Astrocyte (in vitro differentiated cells and primary cell): ENCODE data around the gene NAB2. TPM values are rescaled to one million over a fixed set of nuclear protein-coding genes. Genes with fewer than 3 reads are reported as not detected.

ENCODE experiments used
- DNase-seq: peaks from one replicate; pipeline ENCODE4 v3.0.0-alpha.2; 2010; ENCODE audit warnings: low read depth
- FAIRE-seq: peaks from 2 replicates; lab custom pipeline; 2011; peaks lifted over from hg19 to GRCh38; lab: Jason Lieb, UNC
- H2AFZ ChIP-seq: 2 replicates; pipeline ENCODE4 v1.6.0; 2012; ENCODE audit warnings: low read depth, low read length, inconsistent platforms
- H3K27ac ChIP-seq: 2 replicates; pipeline ENCODE4 v1.5.1; 2011; ENCODE audit warnings: low read depth, low read length, inconsistent platforms
- H3K27me3 ChIP-seq: 2 replicates; pipeline ENCODE4 v1.6.0; 2011; ENCODE audit warnings: low read length, inconsistent platforms; ENCODE audit not compliant: insufficient read depth
- H3K36me3 ChIP-seq: 2 replicates; pipeline ENCODE4 v1.5.1; 2011; ENCODE audit warnings: low read length, inconsistent platforms; ENCODE audit not compliant: insufficient read depth
- H3K4me1 ChIP-seq: 2 replicates; pipeline ENCODE4 v1.5.1; 2011; ENCODE audit warnings: low read length, inconsistent platforms; ENCODE audit not compliant: insufficient read depth
- H3K4me2 ChIP-seq: 2 replicates; pipeline ENCODE4 v1.6.0; 2012; ENCODE audit warnings: low read length, inconsistent platforms
- H3K4me3 ChIP-seq: 2 replicates; pipeline ENCODE4 v1.5.1; 2011; ENCODE audit warnings: low read depth, mild to moderate bottlenecking, low read length, inconsistent platforms; ENCODE audit not compliant: insufficient read depth
- H3K79me2 ChIP-seq: 2 replicates; pipeline ENCODE4 v1.6.0; 2012; ENCODE audit warnings: mild to moderate bottlenecking, low read length, inconsistent platforms; ENCODE audit not compliant: insufficient read depth
- H3K9ac ChIP-seq: 2 replicates; pipeline ENCODE4 v1.6.0; 2012; ENCODE audit warnings: mild to moderate bottlenecking, low read length, inconsistent platforms
- H3K9me3 ChIP-seq: 2 replicates; pipeline ENCODE4 v1.5.1; 2012; ENCODE audit warnings: low read depth, mild to moderate bottlenecking, low read length, inconsistent platforms; ENCODE audit not compliant: insufficient read depth
- H4K20me1 ChIP-seq: 2 replicates; pipeline ENCODE4 v1.6.0; 2012; ENCODE audit warnings: low read length, inconsistent platforms; ENCODE audit not compliant: insufficient read depth
- H3K27ac Mint-ChIP-seq: one replicate; pipeline ENCODE4 v1.8.0; 2021; ENCODE audit warnings: mild to moderate bottlenecking, mixed read lengths; ENCODE audit not compliant: unreplicated experiment
- H3K27me3 Mint-ChIP-seq: one replicate; pipeline ENCODE4 v1.8.0; 2021; ENCODE audit warnings: low read depth, mixed read lengths; ENCODE audit not compliant: unreplicated experiment
- H3K36me3 Mint-ChIP-seq: one replicate; pipeline ENCODE4 v1.8.0; 2021; ENCODE audit warnings: low read depth, mixed read lengths; ENCODE audit not compliant: unreplicated experiment
- H3K4me1 Mint-ChIP-seq: one replicate; pipeline ENCODE4 v1.8.0; 2021; ENCODE audit warnings: low read depth, mixed read lengths; ENCODE audit not compliant: unreplicated experiment
- H3K4me3 Mint-ChIP-seq: one replicate; pipeline ENCODE4 v1.8.0; 2021; ENCODE audit warnings: mild to moderate bottlenecking, moderate library complexity, mixed read lengths; ENCODE audit not compliant: unreplicated experiment
- H3K9me3 Mint-ChIP-seq: one replicate; pipeline ENCODE4 v1.8.0; 2021; ENCODE audit warnings: mild to moderate bottlenecking, mixed read lengths; ENCODE audit not compliant: unreplicated experiment
- EZH2 ChIP-seq: IDR thresholded peaks from 2 replicates; pipeline ENCODE4 v1.6.1; 2012; ENCODE audit warnings: mild to moderate bottlenecking, low read length, inconsistent platforms; ENCODE audit not compliant: insufficient read depth
- total RNA-seq: library from RNA; stranded (reverse); gene quantifications from 2 replicates; pipeline ENCODE4 v1.2.1, GENCODE V29; 2021
- TF ChIP-seq, protein P1 (sequence below): IDR thresholded peaks from 2 replicates; pipeline ENCODE4 v1.5.1; 2011; ENCODE audit warnings: low read depth, mild to moderate bottlenecking, inconsistent platforms, low read length, moderate library complexity; ENCODE audit not compliant: insufficient read depth

Gene NAB2
- total RNA-seq, 1 donor from 2014 or later = 36.6 TPM

DNA sequence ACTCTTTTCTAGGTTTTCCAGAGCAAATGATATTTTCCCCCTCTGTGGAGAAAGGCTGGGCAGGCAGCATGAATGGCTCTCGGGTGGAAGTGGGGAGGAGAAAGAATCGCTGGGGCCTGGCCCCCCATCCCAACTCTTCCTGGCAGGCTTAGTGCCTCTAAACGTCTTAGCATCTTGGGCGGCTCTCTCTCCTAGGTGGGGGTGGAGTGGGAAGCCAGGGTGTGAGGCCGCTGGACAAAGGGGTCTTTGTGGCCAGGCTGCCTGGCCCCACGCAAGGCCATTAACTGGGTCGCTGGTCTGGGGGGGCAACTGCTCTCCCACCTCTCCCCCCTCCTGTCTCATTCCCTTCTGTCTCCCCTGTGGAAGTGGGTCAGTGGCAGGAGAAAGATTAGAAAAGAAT is 53.8 kb downstream of the NAB2 start:
- Mint-ChIP-seq H3K4me3 (no peak overlapping the region), H3K4me1 (peaks cover 60% of the 10 kb centered on the region), H3K9me3 (no peaks in the 10 kb centered on the region), H3K36me3 (peaks cover 62% of the 10 kb centered on the region), H3K27ac (no peak overlapping the region), H3K27me3 (no peaks in the 10 kb centered on the region)
- Histone ChIP-seq H2AFZ (no peak overlapping the region), H3K9me3 (no peaks in the 10 kb centered on the region), H3K27me3 (no peaks in the 10 kb centered on the region), H3K4me1 (peaks cover 24% of the 10 kb centered on the region), H3K9ac (no peak overlapping the region), H3K27ac (no peak overlapping the region), H3K4me3 (no peak overlapping the region), H3K4me2 (no peak overlapping the region), H3K36me3 (peaks cover 53% of the 10 kb centered on the region), H3K79me2 (peaks cover 53% of the 10 kb centered on the region), H4K20me1 (peaks cover 97% of the 10 kb centered on the region)
- FAIRE-seq (no peak), DNase-seq (no peak)
- TF ChIP-seq EZH2 = no peak
- TF ChIP-seq, protein P1, sequence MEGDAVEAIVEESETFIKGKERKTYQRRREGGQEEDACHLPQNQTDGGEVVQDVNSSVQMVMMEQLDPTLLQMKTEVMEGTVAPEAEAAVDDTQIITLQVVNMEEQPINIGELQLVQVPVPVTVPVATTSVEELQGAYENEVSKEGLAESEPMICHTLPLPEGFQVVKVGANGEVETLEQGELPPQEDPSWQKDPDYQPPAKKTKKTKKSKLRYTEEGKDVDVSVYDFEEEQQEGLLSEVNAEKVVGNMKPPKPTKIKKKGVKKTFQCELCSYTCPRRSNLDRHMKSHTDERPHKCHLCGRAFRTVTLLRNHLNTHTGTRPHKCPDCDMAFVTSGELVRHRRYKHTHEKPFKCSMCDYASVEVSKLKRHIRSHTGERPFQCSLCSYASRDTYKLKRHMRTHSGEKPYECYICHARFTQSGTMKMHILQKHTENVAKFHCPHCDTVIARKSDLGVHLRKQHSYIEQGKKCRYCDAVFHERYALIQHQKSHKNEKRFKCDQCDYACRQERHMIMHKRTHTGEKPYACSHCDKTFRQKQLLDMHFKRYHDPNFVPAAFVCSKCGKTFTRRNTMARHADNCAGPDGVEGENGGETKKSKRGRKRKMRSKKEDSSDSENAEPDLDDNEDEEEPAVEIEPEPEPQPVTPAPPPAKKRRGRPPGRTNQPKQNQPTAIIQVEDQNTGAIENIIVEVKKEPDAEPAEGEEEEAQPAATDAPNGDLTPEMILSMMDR = no peak

DNA sequence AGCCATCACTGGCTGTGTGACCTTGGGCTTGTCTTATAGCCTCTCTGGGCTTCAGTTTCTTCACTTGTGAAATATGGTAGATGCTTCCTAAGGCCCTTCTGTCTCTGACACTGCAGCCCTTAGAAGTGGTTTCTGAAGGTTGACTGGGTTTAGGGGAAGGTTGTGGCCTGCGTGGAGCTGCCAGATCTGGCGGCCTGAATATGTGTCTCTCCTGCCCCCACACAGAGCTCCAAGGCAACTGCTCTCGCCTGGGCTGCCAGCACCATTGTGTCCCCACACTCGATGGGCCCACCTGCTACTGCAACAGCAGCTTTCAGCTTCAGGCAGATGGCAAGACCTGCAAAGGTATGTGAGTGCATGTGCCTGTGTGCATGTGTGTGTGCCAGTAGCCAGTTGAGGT is 54.5 kb downstream of the NAB2 start:
- TF ChIP-seq, protein P1 = no peak
- TF ChIP-seq EZH2 = no peak
- Histone ChIP-seq H3K27ac (no peak overlapping the region), H3K4me3 (no peak overlapping the region), H3K36me3 (peaks cover 61% of the 10 kb centered on the region), H3K9me3 (no peaks in the 10 kb centered on the region), H4K20me1 (peaks cover 97% of the 10 kb centered on the region), H3K4me2 (no peak overlapping the region), H3K9ac (no peak overlapping the region), H2AFZ (no peak overlapping the region), H3K79me2 (peaks cover 46% of the 10 kb centered on the region), H3K27me3 (no peaks in the 10 kb centered on the region), H3K4me1 (peaks cover 30% of the 10 kb centered on the region)
- H3K4me1 Mint-ChIP-seq = peaks cover 61% of the 10 kb centered on the region
- H3K27me3 Mint-ChIP-seq = no peaks in the 10 kb centered on the region
- no peak for FAIRE-seq
- no peaks in the 10 kb centered on the region for H3K9me3 Mint-ChIP-seq
- no peak overlapping the region for H3K27ac Mint-ChIP-seq
- no peak overlapping the region for H3K4me3 Mint-ChIP-seq
- DNase-seq = no peak
- H3K36me3 Mint-ChIP-seq = peaks cover 62% of the 10 kb centered on the region

Other genes with a start within 250 kb of the NAB2 start
- 0.17 TPM in 1 of 2 replicates, not detected in the other for gene SDR9C7, start 154.7 kb upstream of the NAB2 start, total RNA-seq
- 0.31 and 0.32 TPM in 2 replicates for gene RDH16, start 131.5 kb upstream of the NAB2 start, total RNA-seq
- gene ZBTB39, start 82.6 kb upstream of the NAB2 start, total RNA-seq = 8.4 and 9.8 TPM in 2 replicates
- gene TAC3, start 72.6 kb upstream of the NAB2 start, total RNA-seq = 1.3 and 2.5 TPM in 2 replicates
- 0.34 TPM in 1 of 2 replicates, not detected in the other for gene MYO1A, start 39.0 kb upstream of the NAB2 start, total RNA-seq
- 9.4 and 10.6 TPM in 2 replicates for gene NEMP1, start 10.3 kb upstream of the NAB2 start, total RNA-seq
- gene STAT6, start 22.2 kb downstream of the NAB2 start, total RNA-seq = 33.8 and 36.2 TPM in 2 replicates
- gene LRP1, start 39.4 kb downstream of the NAB2 start, total RNA-seq = 369 and 397 TPM in 2 replicates
- not detected in 2 replicates for gene LRP1-AS, start 58.5 kb downstream of the NAB2 start, total RNA-seq
- gene NXPH4, start 127.7 kb downstream of the NAB2 start, total RNA-seq = 14.5 and 22.3 TPM in 2 replicates
- 197 and 217 TPM in 2 replicates for gene SHMT2, start 140.6 kb downstream of the NAB2 start, total RNA-seq
- gene STAC3, start 162.1 kb downstream of the NAB2 start, total RNA-seq = 0.75 and 0.82 TPM in 2 replicates